Spinal cord (tissue), 10 donors: ENCODE measurements around the gene DDX18. TPM values are rescaled to one million over a fixed set of nuclear protein-coding genes. Genes with fewer than 3 reads are reported as not detected.

Source experiments
- DNase-seq, 6 donors: peaks; one replicate each; pipeline versions ENCODE4 v3.0.0 to v3.0.0-alpha.2; 2013 to 2015; ENCODE audit warnings: low spot score in 6 of 6, low read depth in 4 of 6
- H3K27ac ChIP-seq: one replicate; pipeline ENCODE4 v1.5.1; 2013; ENCODE audit warnings: low read depth, low read length, control low read depth
- H3K27me3 ChIP-seq: one replicate; pipeline ENCODE4 v1.6.1; 2013; ENCODE audit warnings: low read length; ENCODE audit not compliant: control insufficient read depth, insufficient read depth
- H3K36me3 ChIP-seq: one replicate; pipeline ENCODE4 v1.6.1; 2013; ENCODE audit warnings: low read length; ENCODE audit not compliant: control insufficient read depth, insufficient read depth
- H3K4me1 ChIP-seq: one replicate; pipeline ENCODE4 v1.6.1; 2013; ENCODE audit warnings: low read length; ENCODE audit not compliant: control insufficient read depth, insufficient read depth
- H3K4me3 ChIP-seq: one replicate; pipeline ENCODE4 v1.5.1; 2013; ENCODE audit warnings: low read depth, low read length, control low read depth
- H3K9me3 ChIP-seq: one replicate; pipeline ENCODE4 v1.6.1; 2013; ENCODE audit warnings: low read length; ENCODE audit not compliant: control insufficient read depth, insufficient read depth
- WGBS: methylation state at CpG from one replicate; pipeline ENCODE4 v1.1.5; 2013; ENCODE audit warnings: missing lambda C conversion rate; ENCODE audit not compliant: insufficient coverage; 5-methylcytosine and 5-hydroxymethylcytosine counted together
- polyA plus RNA-seq, 2 donors: library from polyadenylated mRNA; unstranded; fragments of 120-200 nt; gene quantifications; one replicate each; pipeline ENCODE4 v1.2.1, GENCODE V29; 2013; ENCODE audit not compliant: insufficient read length in 2 of 2
- total RNA-seq, 2 donors: library from RNA; depleted of rRNA in 1 of 2; stranded (reverse); fragments of 120-200 nt in 1 of 2; fragments of >200 nt in 1 of 2; gene quantifications; one replicate each; pipeline versions ENCODE4 v1.2.3 to v1.2.4, GENCODE V29; 2013 to 2014
- donor health status: healthy.

The DDX18 gene
- total and polyA plus RNA-seq, 4 donors: 41.2 to 63.3 (median 53.9) TPM

DNA sequence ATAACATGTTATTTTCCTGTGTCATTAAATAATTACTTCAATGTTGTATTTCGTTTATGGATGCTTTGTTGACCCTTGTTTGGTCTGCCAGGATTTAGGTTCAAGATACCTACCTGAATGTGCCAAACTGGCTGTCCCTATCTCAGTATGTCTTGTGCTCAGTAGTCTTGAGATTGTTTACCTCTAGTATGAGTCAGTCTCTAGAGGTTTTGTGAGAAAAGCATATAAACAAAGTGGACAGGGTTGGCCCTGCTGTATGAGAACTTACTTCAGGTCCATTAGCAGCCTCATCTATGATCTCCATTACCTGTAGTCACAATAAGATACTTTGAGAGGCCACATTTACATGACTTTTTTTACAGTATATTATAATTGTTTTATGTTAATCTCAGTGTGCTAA, 17.8 kb downstream of the DDX18 start:
- H3K27me3 ChIP-seq: no peaks in the 10 kb centered on the region
- H3K9me3 ChIP-seq: no peaks in the 10 kb centered on the region
- peaks cover 17% of the 10 kb centered on the region for H3K4me1 ChIP-seq
- peaks cover 10% of the 10 kb centered on the region for H3K36me3 ChIP-seq
- no CpG with 5 or more reads among the region's 1 CpG for WGBS
- no peak overlapping the region for H3K27ac ChIP-seq
- no peak for DNase-seq
- no peak overlapping the region for H3K4me3 ChIP-seq

DNA sequence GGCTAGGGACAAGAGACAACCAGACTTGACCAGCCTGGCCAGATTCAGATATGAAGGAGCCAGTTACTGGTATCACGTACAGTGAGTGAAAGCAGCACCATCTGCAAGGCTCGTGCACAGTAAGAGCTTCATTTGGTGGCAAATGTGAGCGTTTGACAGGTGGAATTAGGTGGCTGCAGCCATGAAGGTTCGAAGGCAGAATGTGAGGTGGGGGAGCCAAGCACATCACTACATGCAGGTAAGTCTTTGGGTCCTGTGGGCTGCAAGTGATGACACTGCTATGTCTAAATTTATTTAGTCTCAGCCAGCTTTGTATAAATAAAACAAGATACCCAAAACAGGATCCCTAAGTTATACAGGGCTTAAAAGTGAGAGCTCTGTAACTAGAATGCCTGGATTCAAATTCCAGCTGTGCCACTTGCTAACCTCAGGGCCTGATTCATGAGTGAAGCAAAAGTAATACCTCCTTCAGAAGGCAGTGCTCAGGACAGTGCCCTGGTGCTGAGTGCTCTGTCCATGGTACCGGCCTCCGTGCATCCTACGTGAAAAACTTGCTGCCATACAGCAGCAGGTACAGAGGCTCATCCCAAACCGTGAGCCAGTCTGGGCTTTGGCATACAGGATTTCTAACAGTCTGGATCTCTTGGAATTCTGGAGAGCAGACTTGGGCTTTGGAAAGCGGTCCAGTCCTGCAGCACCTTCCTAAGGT, 18.6 kb downstream of the DDX18 start:
- Histone ChIP-seq H3K9me3 (no peaks in the 10 kb centered on the region), H3K27me3 (no peaks in the 10 kb centered on the region), H3K36me3 (peaks cover 10% of the 10 kb centered on the region), H3K4me1 (peaks cover 17% of the 10 kb centered on the region), H3K27ac (no peak overlapping the region), H3K4me3 (no peak overlapping the region)
- WGBS: 91% methylated on average over 8 of the region's 9 CpGs
- DNase-seq: no peak

DNA sequence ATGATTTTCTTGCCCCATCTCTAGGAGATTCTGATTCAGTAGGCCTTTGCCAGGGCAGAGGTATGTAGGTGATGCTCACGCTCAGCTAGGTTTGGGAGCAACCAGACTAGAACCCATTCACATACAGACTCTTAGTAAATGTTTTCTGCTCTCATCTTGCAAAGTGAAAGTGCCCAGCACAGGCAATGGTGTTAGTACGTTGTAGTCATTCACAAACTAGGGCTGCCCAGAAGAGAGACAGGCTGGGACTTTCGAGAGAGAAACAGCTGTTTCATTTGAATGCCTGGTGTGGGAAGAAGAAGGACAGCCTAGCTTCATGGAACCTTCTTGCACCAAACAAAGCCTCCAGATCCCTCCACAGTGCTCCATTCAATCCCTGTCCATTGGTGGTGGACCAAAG, 19.4 kb downstream of the DDX18 start:
- peaks cover 5% of the 10 kb centered on the region for H3K36me3 ChIP-seq
- H3K27me3 ChIP-seq: no peaks in the 10 kb centered on the region
- no peak for DNase-seq
- H3K4me1 ChIP-seq: peaks cover 17% of the 10 kb centered on the region
- WGBS: no CpG with 5 or more reads among the region's 3 CpGs
- no peak overlapping the region for H3K27ac ChIP-seq
- no peaks in the 10 kb centered on the region for H3K9me3 ChIP-seq
- no peak overlapping the region for H3K4me3 ChIP-seq

- Histone ChIP-seq H3K4me3 (no peak overlapping the region), H3K27me3 (no peaks in the 10 kb centered on the region), H3K9me3 (no peaks in the 10 kb centered on the region), H3K36me3 (peaks cover 5% of the 10 kb centered on the region), H3K4me1 (peaks cover 17% of the 10 kb centered on the region), H3K27ac (no peak overlapping the region)
- WGBS: 76% methylated on average over 3 of the region's 3 CpGs
- DNase-seq: no peak
These were observed 20.5 kb downstream of the DDX18 start for GRCh38 chr2:117834992-117835391.

DNA sequence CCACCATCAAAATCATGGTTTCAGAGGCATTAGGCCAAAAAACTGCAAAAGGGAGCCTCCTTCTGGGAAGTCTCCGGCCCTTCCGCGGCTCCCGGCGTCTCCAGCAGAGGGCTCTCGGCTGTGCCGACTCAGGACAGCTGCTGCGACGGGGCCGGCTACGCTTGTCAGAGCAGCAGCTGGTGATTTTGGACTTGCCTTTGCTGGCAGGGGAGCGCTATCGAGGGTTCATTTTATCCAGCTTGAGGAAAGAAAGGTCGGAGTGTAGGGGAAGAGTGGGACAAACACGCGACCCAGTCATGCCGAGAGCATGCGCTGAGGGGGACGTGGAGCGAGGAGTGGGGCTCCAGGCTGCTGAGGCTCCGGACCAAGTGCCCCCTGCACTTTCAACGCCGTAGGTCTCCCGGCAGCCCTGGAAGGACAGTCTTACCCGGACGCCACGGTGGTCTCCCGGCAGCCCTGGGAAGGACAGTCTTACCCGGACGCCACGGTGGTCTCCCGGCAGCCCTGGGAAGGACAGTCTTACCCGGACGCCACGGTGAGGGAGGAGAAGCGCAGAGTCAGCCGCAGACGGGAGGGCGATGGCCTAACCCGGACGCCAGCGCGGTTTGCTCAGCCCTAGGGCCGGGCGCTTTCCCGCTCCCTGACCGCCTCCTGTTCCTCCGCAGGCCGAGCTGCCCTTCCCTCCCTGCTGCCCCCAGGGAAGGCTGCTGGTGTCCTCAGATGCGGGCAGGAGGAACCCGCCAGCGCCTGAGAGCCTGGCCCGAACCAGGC, 21.7 kb downstream of the DDX18 start:
- Histone ChIP-seq H3K27me3 (no peaks in the 10 kb centered on the region), H3K9me3 (no peaks in the 10 kb centered on the region), H3K4me1 (peaks cover 17% of the 10 kb centered on the region), H3K36me3 (peaks cover 5% of the 10 kb centered on the region), H3K4me3 (peak overlapping the region; percentile 47), H3K27ac (peak overlapping the region; percentile 55)
- WGBS: 2% methylated on average over 53 of the region's 53 CpGs
- DNase-seq: peak; percentile 43 to 94 (median 73)

GRCh38 chr2:117845304-117845703, 30.8 kb downstream of the DDX18 start:
- H3K9me3 ChIP-seq: no peaks in the 10 kb centered on the region
- no peak for DNase-seq

GRCh38 chr2:117850015-117850414, 35.5 kb downstream of the DDX18 start:
- H3K36me3 ChIP-seq: no peaks in the 10 kb centered on the region
- H3K4me1 ChIP-seq: no peaks in the 10 kb centered on the region
- 10% methylated on average over 2 of the region's 7 CpGs for WGBS
- no peak for DNase-seq
- H3K27me3 ChIP-seq: peaks cover 6% of the 10 kb centered on the region
- no peak overlapping the region for H3K4me3 ChIP-seq
- no peaks in the 10 kb centered on the region for H3K9me3 ChIP-seq
- no peak overlapping the region for H3K27ac ChIP-seq

More at GRCh38 chr2:117845304-117845703, 30.8 kb downstream of the DDX18 start:
- H3K27ac ChIP-seq: no peak overlapping the region
- no peak overlapping the region for H3K4me3 ChIP-seq
- H3K27me3 ChIP-seq: peaks cover 6% of the 10 kb centered on the region
- no CpG with 5 or more reads among the region's 2 CpGs for WGBS
- no peaks in the 10 kb centered on the region for H3K36me3 ChIP-seq
- no peaks in the 10 kb centered on the region for H3K4me1 ChIP-seq

- Histone ChIP-seq H3K27ac (no peak overlapping the region), H3K9me3 (no peaks in the 10 kb centered on the region), H3K36me3 (no peaks in the 10 kb centered on the region), H3K27me3 (peaks cover 6% of the 10 kb centered on the region), H3K4me3 (no peak overlapping the region), H3K4me1 (no peaks in the 10 kb centered on the region)
- no peak for DNase-seq
- 10% methylated on average over 2 of the region's 4 CpGs for WGBS
These were observed 36.0 kb downstream of the DDX18 start for GRCh38 chr2:117850461-117850860.

- DNase-seq: no peak
- Histone ChIP-seq H3K4me3 (no peak overlapping the region), H3K36me3 (no peaks in the 10 kb centered on the region), H3K9me3 (no peaks in the 10 kb centered on the region), H3K27ac (no peak overlapping the region), H3K27me3 (peaks cover 6% of the 10 kb centered on the region), H3K4me1 (no peaks in the 10 kb centered on the region)
- WGBS: no CpG with 5 or more reads among the region's 3 CpGs
These were observed 37.5 kb downstream of the DDX18 start for GRCh38 chr2:117851969-117852368.

GRCh38 chr2:117853316-117853715, 38.8 kb downstream of the DDX18 start:
- no peaks in the 10 kb centered on the region for H3K9me3 ChIP-seq
- H3K4me3 ChIP-seq: no peak overlapping the region
- H3K36me3 ChIP-seq: no peaks in the 10 kb centered on the region
- peaks cover 4% of the 10 kb centered on the region for H3K27me3 ChIP-seq
- no peaks in the 10 kb centered on the region for H3K4me1 ChIP-seq
- H3K27ac ChIP-seq: no peak overlapping the region
- 100% methylated on average over 1 of the region's 2 CpGs for WGBS
- DNase-seq: no peak
